ENCODE results near the gene TBC1D17.

DNA sequence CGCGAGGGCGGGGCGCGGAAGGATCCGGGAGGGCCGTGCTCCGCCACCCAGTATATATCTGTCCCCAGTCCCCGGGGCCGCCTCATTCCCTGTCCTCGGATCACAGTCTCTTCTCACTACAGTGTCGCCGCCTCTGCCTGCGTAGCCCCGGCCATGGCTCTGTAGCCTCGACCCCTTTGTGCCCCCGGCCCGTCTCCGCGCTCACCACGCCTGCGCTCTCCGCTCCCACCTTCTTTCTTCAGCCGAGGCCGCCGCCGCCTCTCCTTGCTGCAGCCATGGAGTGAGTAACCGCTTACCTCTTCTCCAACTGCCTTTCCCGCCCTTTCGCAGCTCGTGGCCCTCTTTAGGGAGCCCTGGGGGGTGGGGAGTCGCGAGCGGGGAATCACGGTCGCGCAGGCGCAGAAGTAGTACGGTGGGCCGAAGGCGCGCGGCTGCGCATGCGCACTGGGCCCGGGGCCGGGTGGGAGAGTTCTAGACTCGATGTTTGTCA is 51.7 kb downstream of the TBC1D17 start, which contains the start of the genes ATF5 and NUP62:
- TF ChIP-seq, protein P1, sequence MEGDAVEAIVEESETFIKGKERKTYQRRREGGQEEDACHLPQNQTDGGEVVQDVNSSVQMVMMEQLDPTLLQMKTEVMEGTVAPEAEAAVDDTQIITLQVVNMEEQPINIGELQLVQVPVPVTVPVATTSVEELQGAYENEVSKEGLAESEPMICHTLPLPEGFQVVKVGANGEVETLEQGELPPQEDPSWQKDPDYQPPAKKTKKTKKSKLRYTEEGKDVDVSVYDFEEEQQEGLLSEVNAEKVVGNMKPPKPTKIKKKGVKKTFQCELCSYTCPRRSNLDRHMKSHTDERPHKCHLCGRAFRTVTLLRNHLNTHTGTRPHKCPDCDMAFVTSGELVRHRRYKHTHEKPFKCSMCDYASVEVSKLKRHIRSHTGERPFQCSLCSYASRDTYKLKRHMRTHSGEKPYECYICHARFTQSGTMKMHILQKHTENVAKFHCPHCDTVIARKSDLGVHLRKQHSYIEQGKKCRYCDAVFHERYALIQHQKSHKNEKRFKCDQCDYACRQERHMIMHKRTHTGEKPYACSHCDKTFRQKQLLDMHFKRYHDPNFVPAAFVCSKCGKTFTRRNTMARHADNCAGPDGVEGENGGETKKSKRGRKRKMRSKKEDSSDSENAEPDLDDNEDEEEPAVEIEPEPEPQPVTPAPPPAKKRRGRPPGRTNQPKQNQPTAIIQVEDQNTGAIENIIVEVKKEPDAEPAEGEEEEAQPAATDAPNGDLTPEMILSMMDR (IDR thresholded peaks at IDR 0.05): no peak
- no peak for TF ChIP-seq ZFX (IDR thresholded peaks at IDR 0.05; ENCODE audit: borderline replicate concordance)
